GM12878 (cell line): ENCODE measurements around the gene CEACAM1. TPM values are rescaled to one million over a fixed set of nuclear protein-coding genes. Genes with fewer than 3 reads are reported as not detected.
A peak's percentile ranks its signal among the peaks of the same experiment; 100 is the strongest.

Experiments used
- CBX5 ChIP-seq: sonication (generic); IDR thresholded peaks from 2 replicates; pipeline ENCODE4 v1.6.1; 2016; ENCODE audit warnings: low read depth, moderate library complexity, mild to moderate bottlenecking, inconsistent platforms
- CTCF ChIP-seq, 3 experiments: IDR thresholded peaks in 2 of 3; conservative IDR thresholded peaks in 1 of 3; 2 replicates each; pipeline ENCODE4 v1.5.1; 2011; ENCODE audit warnings: low read depth in 3 of 3, low read length in 3 of 3, mild to moderate bottlenecking in 3 of 3, control low read depth in 2 of 3, moderate library complexity in 2 of 3, inconsistent platforms in 1 of 3, mixed read lengths in 1 of 3; ENCODE audit not compliant: control insufficient read depth in 2 of 3, insufficient read depth in 1 of 3; ENCODE audit errors: extremely low read depth in 1 of 3
- ELK1 ChIP-seq: IDR thresholded peaks from 2 replicates; pipeline ENCODE4 v1.6.1; 2012; ENCODE audit warnings: low read depth, low read length, improper control_type of control experiment
- HDAC2 ChIP-seq: fragments of 200-600 bp; sonication (generic); IDR thresholded peaks from 2 replicates; pipeline ENCODE4 v1.6.1; 2017
- IKZF1 ChIP-seq: fragments of 450-650 bp; conservative IDR thresholded peaks from 2 replicates; pipeline ENCODE4 v1.6.1; 2017; ENCODE audit warnings: antibody characterized with exemption, mild to moderate bottlenecking
- MXI1 ChIP-seq: fragments of 150-350 bp; IDR thresholded peaks from 2 replicates; pipeline ENCODE4 v1.6.1; 2011; ENCODE audit warnings: low read depth, mild to moderate bottlenecking, inconsistent platforms, low read length, improper control_type of control experiment
- NRF1 ChIP-seq: conservative IDR thresholded peaks from 2 replicates; pipeline ENCODE4 v1.6.1; 2011; ENCODE audit warnings: mild to moderate bottlenecking, low read depth, low read length, improper control_type of control experiment
- PBX3 ChIP-seq: IDR thresholded peaks from 2 replicates; pipeline ENCODE4 v1.6.1; 2011; ENCODE audit warnings: mild to moderate bottlenecking, low read depth, low read length, moderate library complexity; ENCODE audit not compliant: insufficient replicate concordance
- POLR2A ChIP-seq: IDR thresholded peaks from 2 replicates; pipeline ENCODE4 v1.6.1; 2011; ENCODE audit warnings: low read depth, mild to moderate bottlenecking, low read length
- SP1 ChIP-seq: IDR thresholded peaks from one replicate; pipeline ENCODE4 v1.6.1; 2011; ENCODE audit warnings: low read depth, low read length
- SPI1 ChIP-seq: IDR thresholded peaks from 2 replicates; pipeline ENCODE4 v1.6.1; 2011; ENCODE audit warnings: low read depth, mild to moderate bottlenecking, low read length, moderate library complexity, borderline replicate concordance; ENCODE audit not compliant: insufficient read depth
- SREBF2 ChIP-seq: IDR thresholded peaks from 2 replicates; pipeline ENCODE4 v1.6.1; 2012; ENCODE audit warnings: mild to moderate bottlenecking, low read length
- TAF1 ChIP-seq: IDR thresholded peaks from 2 replicates; pipeline ENCODE4 v1.6.1; 2011; ENCODE audit warnings: mild to moderate bottlenecking, low read depth, low read length, borderline replicate concordance
- YY1 ChIP-seq: IDR thresholded peaks from 2 replicates; pipeline ENCODE4 v1.6.1; 2011; ENCODE audit warnings: low read depth, mild to moderate bottlenecking, low read length
- ZBTB11 ChIP-seq: fragments of 450-650 bp; formaldehyde crosslinking; IDR thresholded peaks from 2 replicates; pipeline ENCODE4 v1.5.0; 2022; ENCODE audit warnings: mild to moderate bottlenecking, missing genetic modification characterization
- ZNF687 ChIP-seq: fragments of 450-650 bp; IDR thresholded peaks from 2 replicates; pipeline ENCODE4 v1.6.1; 2017; ENCODE audit warnings: mild to moderate bottlenecking, moderate library complexity
- ZSCAN29 ChIP-seq: fragments of 450-650 bp; IDR thresholded peaks from 2 replicates; pipeline ENCODE4 v1.6.1; 2017; ENCODE audit warnings: mild to moderate bottlenecking, moderate library complexity
- polyA plus RNA-seq, 11 experiments: library from polyadenylated mRNA; depleted of rRNA in 4 of 11; unstranded in 6 of 11; stranded (reverse) in 5 of 11; fragments of >200 nt; fragmentation: Nextera tagmentation in 4 of 11; fragmentation: Illumina TruSeq in 1 of 11; extraction: Ambion mirVana in 4 of 11; extraction: Trizol in 1 of 11; gene quantifications; 1 replicate in 1 of 11; 2 replicates in 10 of 11; pipeline versions ENCODE4 v1.2.1 to v1.2.3, GENCODE V29; 2011 to 2016; ENCODE audit warnings: inconsistent platforms in 2 of 11, missing spikeins in 2 of 11, low read depth in 1 of 11
- total RNA-seq, 4 experiments: library from RNA; depleted of rRNA in 3 of 4; stranded (reverse); fragments of >200 nt in 3 of 4; fragmentation: Illumina TruSeq in 1 of 4; extraction: Trizol in 1 of 4; gene quantifications; 2 replicates each; pipeline versions ENCODE4 v1.2.1 to v1.2.3, GENCODE V29; 2013 to 2021

CEACAM1 gene
- total and polyA plus RNA-seq, 10 of the 15 experiments (the other 5 are each of a cell fraction or from before 2014, with no cell fraction given): 3.9 to 24.0 (median 6.5) TPM

GRCh38 chr19:42508892-42509444 lies 19.3 kb downstream of the CEACAM1 start (continued):
- TF ChIP-seq ELK1: no peak
- TF ChIP-seq SP1: no peak
- no peak for TF ChIP-seq TAF1
- TF ChIP-seq ZBTB11: no peak
- TF ChIP-seq ZNF687: no peak
- TF ChIP-seq HDAC2: no peak
- TF ChIP-seq CTCF (IDR thresholded peaks at IDR 0.05 in 2 of 3, conservative IDR thresholded peaks at IDR 0.05 in 1 of 3; ENCODE audit: control insufficient read depth in 2 of 3, extremely low read depth in 1 of 3, insufficient read depth in 1 of 3, low read depth in 3 of 3, low read length in 3 of 3): no peak
- no peak for TF ChIP-seq SREBF2
- no peak for TF ChIP-seq MXI1
- no peak for TF ChIP-seq PBX3
- TF ChIP-seq IKZF1: peak; percentile 29; the same call in 1 of the 2 replicates
- no peak for TF ChIP-seq ZSCAN29
- TF ChIP-seq YY1: no peak
- TF ChIP-seq POLR2A: no peak
- TF ChIP-seq SPI1: peak; percentile 66
- no peak for TF ChIP-seq NRF1
- no peak for TF ChIP-seq CBX5
